ENCODE data around the gene ADORA2B.

The ADORA2B gene

DNA sequence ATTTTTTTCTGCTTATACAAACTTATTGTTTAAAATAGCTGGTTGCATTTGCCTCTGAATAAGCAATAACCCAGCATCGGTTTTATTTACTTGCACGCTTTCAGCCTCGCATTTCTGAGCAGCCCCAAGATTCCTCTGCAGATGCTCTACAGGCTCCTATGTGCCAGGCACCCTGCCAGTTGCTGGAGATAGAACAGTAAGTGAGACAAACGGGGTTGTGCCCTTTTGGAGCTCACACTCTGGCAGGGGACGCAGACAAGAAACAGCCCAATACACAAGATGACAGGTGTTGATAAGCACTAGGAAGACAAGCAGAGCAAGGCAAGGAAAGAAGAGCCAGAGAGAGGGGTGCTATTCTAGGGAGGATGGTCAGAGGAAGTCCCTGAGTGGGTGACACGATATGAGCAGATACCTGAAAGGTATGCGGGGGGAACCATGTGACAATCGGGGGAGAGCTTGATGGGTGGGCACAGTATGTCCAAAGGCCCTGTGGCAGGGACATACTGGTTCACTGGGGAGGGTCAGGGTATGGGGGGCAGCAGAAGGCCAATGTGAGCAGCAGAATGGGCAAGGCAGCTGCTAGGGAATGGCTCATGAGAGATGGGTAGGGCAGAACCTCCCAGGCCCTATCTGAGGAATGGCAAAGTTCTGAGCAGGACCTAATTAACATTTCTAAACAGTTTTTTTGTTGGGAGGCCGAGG, 18.7 kb upstream of the ADORA2B start:
- Histone ChIP-seq H3K9ac (no peak overlapping the region), H3K36me3 (ENCODE audit: insufficient read depth) (no peaks in the 10 kb centered on the region), H3K79me2 (ENCODE audit: insufficient read depth, low read depth) (no peaks in the 10 kb centered on the region), H3K27me3 (ENCODE audit: insufficient read depth, low read depth) (no peaks in the 10 kb centered on the region), H3K4me1 (ENCODE audit: low read depth, poor library complexity, severe bottlenecking) (no peaks in the 10 kb centered on the region), H3K27ac (no peak overlapping the region), H2AFZ (ENCODE audit: low read depth) (no peak overlapping the region), H3K4me2 (no peak overlapping the region), H3K4me3 (IDR thresholded peaks at IDR 0.05; ENCODE audit: insufficient read depth, low read depth, low read length) (no peak overlapping the region), H4K20me1 (ENCODE audit: insufficient read depth) (no peaks in the 10 kb centered on the region)
- TF ChIP-seq, protein P1, sequence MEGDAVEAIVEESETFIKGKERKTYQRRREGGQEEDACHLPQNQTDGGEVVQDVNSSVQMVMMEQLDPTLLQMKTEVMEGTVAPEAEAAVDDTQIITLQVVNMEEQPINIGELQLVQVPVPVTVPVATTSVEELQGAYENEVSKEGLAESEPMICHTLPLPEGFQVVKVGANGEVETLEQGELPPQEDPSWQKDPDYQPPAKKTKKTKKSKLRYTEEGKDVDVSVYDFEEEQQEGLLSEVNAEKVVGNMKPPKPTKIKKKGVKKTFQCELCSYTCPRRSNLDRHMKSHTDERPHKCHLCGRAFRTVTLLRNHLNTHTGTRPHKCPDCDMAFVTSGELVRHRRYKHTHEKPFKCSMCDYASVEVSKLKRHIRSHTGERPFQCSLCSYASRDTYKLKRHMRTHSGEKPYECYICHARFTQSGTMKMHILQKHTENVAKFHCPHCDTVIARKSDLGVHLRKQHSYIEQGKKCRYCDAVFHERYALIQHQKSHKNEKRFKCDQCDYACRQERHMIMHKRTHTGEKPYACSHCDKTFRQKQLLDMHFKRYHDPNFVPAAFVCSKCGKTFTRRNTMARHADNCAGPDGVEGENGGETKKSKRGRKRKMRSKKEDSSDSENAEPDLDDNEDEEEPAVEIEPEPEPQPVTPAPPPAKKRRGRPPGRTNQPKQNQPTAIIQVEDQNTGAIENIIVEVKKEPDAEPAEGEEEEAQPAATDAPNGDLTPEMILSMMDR (conservative IDR thresholded peaks at IDR 0.05; ENCODE audit: low read depth, low read length): no peak

DNA sequence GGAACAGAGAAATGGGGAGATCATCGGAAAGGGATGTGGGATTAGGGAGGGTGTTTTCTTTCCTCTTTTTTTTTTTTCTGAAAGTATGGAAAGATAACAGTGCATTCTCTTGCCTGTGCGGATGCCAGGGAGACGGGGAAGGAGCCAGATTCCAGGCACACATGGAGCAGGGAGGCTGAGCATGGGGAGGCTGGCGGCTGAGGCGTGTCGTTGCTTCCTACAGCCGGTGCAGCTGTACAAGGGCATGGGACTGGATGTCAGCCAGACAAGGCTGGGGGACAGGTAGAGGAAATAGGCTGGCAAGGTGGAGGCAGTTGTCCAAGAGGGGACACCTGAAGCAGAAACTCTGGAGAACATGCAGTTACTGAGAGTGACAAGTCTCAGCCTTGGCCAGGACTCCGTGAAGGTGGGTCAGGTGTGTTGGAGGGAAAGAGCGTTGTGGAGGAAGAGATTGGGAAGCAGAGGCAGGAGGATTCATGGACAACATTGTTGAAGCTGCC, 16.6 kb upstream of the ADORA2B start:
- H3K4me3 ChIP-seq (IDR thresholded peaks at IDR 0.05; ENCODE audit: insufficient read depth, low read depth, low read length): no peak overlapping the region
- no peak overlapping the region for H3K27ac ChIP-seq
- H2AFZ ChIP-seq (ENCODE audit: low read depth): no peak overlapping the region
- no peaks in the 10 kb centered on the region for H4K20me1 ChIP-seq (ENCODE audit: insufficient read depth)
- no peaks in the 10 kb centered on the region for H3K79me2 ChIP-seq (ENCODE audit: insufficient read depth, low read depth)
- no peak overlapping the region for H3K4me2 ChIP-seq
- no peaks in the 10 kb centered on the region for H3K36me3 ChIP-seq (ENCODE audit: insufficient read depth)
- no peaks in the 10 kb centered on the region for H3K4me1 ChIP-seq (ENCODE audit: low read depth, poor library complexity, severe bottlenecking)
- TF ChIP-seq, protein P1 (conservative IDR thresholded peaks at IDR 0.05; ENCODE audit: low read depth, low read length): no peak
- H3K9ac ChIP-seq: no peak overlapping the region
- H3K27me3 ChIP-seq (ENCODE audit: insufficient read depth, low read depth): no peaks in the 10 kb centered on the region

DNA sequence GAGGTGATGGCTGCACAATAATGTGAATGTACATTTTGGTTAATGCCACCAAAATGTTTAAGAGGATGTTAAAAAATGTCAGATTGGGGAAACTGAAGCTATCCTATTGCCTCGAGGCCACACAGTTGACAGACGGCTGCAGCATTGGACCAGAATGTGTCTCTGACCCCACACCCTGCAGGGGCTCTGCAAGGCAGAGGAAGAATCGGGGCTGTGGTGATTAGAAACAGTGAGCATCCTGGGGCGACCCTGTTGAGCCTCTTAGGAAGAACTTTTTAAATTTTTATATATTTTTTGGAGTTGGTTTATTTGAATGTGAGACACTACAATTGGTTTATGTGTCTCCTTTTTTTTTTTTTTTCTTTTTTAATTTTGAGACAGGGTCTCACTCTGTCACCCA, 15.0 kb upstream of the ADORA2B start:
- no peak overlapping the region for H3K4me2 ChIP-seq
- no peak overlapping the region for H3K4me3 ChIP-seq (IDR thresholded peaks at IDR 0.05; ENCODE audit: insufficient read depth, low read depth, low read length)
- no peaks in the 10 kb centered on the region for H3K79me2 ChIP-seq (ENCODE audit: insufficient read depth, low read depth)
- H3K27me3 ChIP-seq (ENCODE audit: insufficient read depth, low read depth): no peaks in the 10 kb centered on the region
- H4K20me1 ChIP-seq (ENCODE audit: insufficient read depth): no peaks in the 10 kb centered on the region
- no peaks in the 10 kb centered on the region for H3K36me3 ChIP-seq (ENCODE audit: insufficient read depth)
- TF ChIP-seq, protein P1 (conservative IDR thresholded peaks at IDR 0.05; ENCODE audit: low read depth, low read length): no peak
- no peak overlapping the region for H3K9ac ChIP-seq
- no peak overlapping the region for H3K27ac ChIP-seq
- no peak overlapping the region for H2AFZ ChIP-seq (ENCODE audit: low read depth)
- no peaks in the 10 kb centered on the region for H3K4me1 ChIP-seq (ENCODE audit: low read depth, poor library complexity, severe bottlenecking)

DNA sequence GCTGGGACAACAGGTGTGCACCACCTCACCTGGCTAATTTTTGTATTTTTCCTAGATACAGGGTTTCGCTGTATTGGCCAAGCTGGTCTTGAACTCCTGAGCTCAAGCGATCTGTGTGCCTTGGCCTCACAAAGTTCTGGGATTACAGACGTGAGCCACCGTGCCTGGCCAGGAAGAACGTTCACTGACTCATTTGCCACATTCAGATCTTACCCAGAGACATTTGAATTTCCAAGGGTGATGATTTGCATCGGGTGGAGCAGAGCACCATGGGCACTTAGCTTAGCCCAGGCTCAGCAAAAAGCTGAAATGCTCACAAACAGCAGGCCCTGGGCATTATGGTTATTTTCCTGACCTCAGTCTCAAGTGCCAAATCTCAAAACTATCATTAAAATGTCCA, 14.5 kb upstream of the ADORA2B start:
- Histone ChIP-seq H3K4me2 (no peak overlapping the region), H4K20me1 (ENCODE audit: insufficient read depth) (no peaks in the 10 kb centered on the region)

More for the DNA sequence above, 14.5 kb upstream of the ADORA2B start:
- Histone ChIP-seq H3K27me3 (ENCODE audit: insufficient read depth, low read depth) (no peaks in the 10 kb centered on the region), H3K4me3 (IDR thresholded peaks at IDR 0.05; ENCODE audit: insufficient read depth, low read depth, low read length) (no peak overlapping the region), H3K4me1 (ENCODE audit: low read depth, poor library complexity, severe bottlenecking) (no peaks in the 10 kb centered on the region), H3K36me3 (ENCODE audit: insufficient read depth) (no peaks in the 10 kb centered on the region), H3K27ac (no peak overlapping the region), H3K9ac (no peak overlapping the region), H3K79me2 (ENCODE audit: insufficient read depth, low read depth) (no peaks in the 10 kb centered on the region), H2AFZ (ENCODE audit: low read depth) (no peak overlapping the region)
- TF ChIP-seq, protein P1 (conservative IDR thresholded peaks at IDR 0.05; ENCODE audit: low read depth, low read length): no peak
